Esophagus squamous epithelium (tissue), 4 donors: ENCODE results near the gene CNOT6.

Experiments
- POLR2A ChIP-seq, 4 donors: fragments of 450-650 bp; IDR thresholded peaks; one replicate each; pipeline ENCODE4 v1.6.1; 2017; ENCODE audit warnings: antibody characterized with exemption in 4 of 4, mild to moderate bottlenecking in 4 of 4, moderate library complexity in 3 of 4
- TF ChIP-seq, protein P1 (sequence below), 6 experiments: fragments of 450-650 bp in 4 of 6; fragments of 200-600 bp in 2 of 6; sonication (generic) in 2 of 6; IDR thresholded peaks; one replicate each; pipeline ENCODE4 v1.5.1; 2016 to 2019; ENCODE audit warnings: antibody characterized with exemption in 6 of 6, mild to moderate bottlenecking in 4 of 6, moderate library complexity in 4 of 6

- no peak for TF ChIP-seq POLR2A (IDR thresholded peaks at IDR 0.05)
- TF ChIP-seq, protein P1, sequence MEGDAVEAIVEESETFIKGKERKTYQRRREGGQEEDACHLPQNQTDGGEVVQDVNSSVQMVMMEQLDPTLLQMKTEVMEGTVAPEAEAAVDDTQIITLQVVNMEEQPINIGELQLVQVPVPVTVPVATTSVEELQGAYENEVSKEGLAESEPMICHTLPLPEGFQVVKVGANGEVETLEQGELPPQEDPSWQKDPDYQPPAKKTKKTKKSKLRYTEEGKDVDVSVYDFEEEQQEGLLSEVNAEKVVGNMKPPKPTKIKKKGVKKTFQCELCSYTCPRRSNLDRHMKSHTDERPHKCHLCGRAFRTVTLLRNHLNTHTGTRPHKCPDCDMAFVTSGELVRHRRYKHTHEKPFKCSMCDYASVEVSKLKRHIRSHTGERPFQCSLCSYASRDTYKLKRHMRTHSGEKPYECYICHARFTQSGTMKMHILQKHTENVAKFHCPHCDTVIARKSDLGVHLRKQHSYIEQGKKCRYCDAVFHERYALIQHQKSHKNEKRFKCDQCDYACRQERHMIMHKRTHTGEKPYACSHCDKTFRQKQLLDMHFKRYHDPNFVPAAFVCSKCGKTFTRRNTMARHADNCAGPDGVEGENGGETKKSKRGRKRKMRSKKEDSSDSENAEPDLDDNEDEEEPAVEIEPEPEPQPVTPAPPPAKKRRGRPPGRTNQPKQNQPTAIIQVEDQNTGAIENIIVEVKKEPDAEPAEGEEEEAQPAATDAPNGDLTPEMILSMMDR (IDR thresholded peaks at IDR 0.05): no peak
Observed at GRCh38 chr5:180486636-180487149, 7.5 kb upstream of the CNOT6 start.
